Hematopoietic multipotent progenitor cell treated with erythropoietin and hydrocortisone succinate and interleukin-3 and kit ligand, for 4 days (in vitro differentiated cells): ENCODE data around the gene TMEM9B.
"Not testable (repeated sequence)": the region's sequence is repeated elsewhere in the genome, so short reads cannot be mapped to it uniquely, and the experiment has no call there.

Experiments used
- DNase-seq: peaks from one replicate; pipeline ENCODE4 v3.0.0-alpha.2; 2015

TMEM9B gene

DNA sequence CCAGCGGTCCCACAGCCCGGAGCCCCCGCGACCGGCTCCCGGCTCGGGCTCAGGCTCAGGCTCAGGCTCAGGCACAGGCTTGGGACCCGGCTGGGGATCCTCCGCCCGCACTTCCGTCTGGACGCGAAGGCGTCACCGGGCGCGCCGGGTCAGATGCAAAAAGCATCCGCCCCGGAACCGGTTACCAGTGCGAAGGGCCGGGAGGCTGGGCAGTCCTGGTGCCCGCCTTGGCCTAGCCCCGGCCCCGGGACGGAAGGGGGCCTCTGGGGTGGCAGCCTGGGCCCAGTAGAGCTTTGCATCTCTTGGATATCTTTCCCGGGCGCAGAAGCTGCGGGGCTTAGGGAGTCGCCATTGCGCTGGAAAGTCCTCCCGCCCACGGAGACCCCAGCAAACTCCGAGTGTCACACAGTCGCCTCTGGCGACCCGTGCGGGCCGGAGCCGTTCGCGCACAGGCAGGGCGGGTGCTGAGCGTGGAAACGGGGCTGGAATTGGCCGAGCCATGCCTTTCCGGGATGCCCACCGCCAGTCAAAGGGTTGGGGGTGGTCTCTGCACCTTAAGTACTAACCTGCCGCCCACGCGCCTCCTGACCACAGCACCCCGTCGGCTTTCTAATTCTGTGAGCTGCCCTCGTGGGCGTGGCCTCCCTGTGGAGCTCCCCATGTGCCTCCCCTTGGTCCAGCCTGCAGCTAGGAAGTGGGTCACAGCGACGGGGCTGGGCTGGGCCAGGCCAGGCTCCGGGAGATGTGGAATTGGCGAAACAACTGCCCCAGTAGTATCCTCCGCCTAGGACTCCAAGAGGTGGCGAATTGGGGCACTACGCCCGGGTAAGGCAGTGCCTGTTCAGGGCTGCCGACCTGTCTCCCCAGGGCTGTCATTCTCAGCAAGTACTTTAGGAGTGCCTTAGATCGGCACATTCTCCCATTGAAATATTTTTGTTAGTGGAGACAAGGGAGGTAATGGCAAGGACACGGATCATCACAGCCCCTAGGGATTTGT is at the start of gene TMEM9B:
TSS of gene TMEM9B (minus strand) at position 119 of the 997 bp plus-strand sequence. CDS start 129 bp downstream, outside the sequence.
- DNase-seq: peak; percentile 96

- DNase-seq: no peak
Observed at GRCh38 chr11:9013373-9013772, 49.1 kb upstream of the TMEM9B start.

DNA sequence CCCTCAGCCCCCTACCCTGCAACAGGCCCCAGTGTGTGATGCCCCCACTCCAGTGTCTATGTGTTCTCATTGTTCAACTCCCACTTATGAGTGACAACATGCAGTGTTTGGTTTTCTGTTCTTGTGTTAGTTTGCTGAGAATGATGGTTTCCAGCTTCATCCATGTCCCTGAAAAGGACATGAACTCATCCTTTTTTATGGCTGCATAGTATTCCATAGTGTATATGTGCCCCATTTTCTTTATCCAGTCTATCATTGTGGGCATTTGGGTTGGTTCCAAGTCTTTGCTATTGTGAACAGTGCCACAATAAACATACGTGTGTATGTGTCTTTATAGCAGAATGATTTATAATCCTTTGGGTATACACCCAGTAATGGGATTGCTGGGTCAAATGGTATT is 45.3 kb upstream of the TMEM9B start:
- not testable (repeated sequence) for DNase-seq

- peak; percentile 63 for DNase-seq
Observed at GRCh38 chr11:9008661-9009060, 44.4 kb upstream of the TMEM9B start.

- peak; percentile 30 for DNase-seq
Observed at GRCh38 chr11:9008011-9008550, 43.8 kb upstream of the TMEM9B start.

DNA sequence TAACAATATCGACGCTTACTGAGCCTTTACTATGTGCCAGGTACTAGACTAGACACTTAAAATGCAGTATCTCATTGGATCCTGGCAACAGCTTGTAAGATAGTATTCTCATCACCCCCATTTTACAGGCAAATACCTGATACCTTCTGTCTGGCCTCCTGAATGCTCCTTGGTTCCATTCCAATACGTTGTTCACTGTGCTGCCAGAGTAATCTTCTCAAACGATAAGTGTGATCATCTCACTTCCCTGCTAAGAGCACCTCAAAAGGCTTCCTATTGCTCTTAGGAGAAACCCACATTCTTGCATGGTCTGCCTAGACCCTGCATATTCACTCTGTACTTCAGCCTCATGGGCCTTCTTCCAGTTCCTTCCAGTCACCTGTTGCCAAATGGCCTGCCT is 40.8 kb upstream of the TMEM9B start:
- DNase-seq: no peak

DNA sequence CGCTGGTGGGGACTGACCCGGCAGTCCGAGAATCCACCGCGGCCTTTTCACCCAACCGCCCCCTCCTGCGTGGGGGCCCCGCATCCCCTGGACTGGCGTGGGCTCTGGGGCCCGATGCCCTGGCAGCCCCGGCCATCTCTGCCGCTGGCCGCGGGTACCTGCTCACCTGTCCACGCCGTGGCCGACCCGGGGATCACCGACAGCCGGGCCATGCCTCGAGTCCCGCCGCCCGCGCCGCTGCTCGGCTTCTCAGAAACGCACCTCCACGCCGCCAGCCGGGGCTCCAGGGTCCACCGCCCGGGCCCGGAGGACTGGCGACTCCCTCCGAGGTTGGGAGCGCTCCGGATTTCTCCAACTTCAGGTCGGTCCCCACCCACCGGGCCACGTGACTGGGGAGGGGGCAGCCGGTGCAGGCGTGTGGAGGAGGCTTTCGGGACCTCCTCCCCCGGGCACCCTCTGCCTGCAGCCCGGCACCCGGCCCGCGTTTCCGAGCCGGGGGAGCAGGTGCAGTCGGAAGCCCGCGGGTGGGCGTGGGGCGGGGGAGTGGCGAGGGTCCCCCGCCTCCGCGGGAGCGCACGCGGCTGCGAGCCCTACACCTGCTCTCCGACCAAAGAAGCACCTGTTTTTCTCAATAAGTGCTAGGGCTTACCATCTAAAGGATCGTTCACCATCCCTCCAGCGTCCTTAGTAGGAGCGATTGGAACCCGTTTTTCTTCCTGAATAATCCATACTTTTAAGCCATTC is 40.1 kb upstream of the TMEM9B start:
- no peak for DNase-seq

DNA sequence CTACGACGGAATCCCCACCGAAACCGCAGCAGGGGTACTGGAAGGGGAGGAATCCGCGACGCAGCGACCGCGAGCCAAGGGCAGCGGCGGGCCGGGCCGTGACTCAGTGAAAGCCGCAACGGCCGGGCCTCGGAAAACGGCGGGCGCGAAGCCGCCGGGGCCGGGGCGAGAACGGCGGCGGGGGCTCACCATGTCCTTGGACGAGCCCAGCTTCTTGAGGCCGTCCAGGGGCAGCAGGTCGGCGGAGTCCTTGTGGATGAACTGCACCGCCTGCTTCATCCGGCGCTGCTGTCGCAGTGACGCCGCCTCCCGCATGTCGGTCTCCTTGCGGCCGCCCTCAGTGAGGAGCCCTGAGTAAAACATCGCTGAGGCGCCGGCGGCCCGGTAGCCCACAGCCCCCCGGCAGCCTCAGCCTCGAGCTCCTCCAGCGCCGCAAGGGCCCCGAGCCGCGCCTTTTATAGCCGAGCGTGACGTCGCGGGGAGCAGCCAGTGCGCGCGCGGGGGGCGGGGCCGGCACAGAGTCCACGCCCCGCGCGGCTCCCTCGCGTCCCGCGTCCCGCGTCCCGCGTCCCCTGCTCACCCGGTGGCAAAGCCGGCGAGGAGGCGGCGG is 39.4 kb upstream of the TMEM9B start, which contains the start of gene NRIP3:
TSS of gene NRIP3 (minus strand) at position 429 of the 610 bp plus-strand sequence. CDS start at position 363, 66 bp downstream.
- peak; percentile 80 for DNase-seq

DNA sequence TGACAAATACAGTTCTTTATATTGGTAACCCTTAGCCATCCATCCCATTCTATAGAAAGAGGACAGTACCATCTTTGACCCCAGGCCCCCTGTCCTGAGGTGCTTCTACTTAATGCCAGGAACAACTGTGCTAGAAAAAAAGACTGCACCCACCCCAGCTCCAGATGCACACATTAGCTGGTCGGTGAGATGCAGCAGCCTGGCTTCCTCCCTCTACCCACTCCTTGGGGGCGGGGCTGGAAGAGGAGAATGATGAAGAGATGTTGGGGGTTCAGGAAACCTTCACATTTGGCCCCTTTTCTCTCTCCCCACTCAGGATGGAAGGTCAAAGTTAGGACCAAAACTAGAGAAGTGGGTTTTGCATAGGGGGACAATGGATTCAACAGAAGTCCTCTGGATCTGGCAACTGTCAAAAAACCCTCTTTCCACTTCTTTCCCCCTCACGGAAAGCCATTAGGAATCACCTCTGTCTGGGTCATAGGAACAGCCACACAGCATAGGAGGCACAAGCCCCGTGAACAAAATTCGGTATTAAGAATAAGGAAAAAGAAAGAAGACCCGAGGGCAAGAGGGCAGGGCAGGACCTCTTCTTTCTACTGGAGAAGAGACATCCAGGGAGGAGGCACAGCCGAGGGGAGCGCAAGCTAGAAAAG is 38.8 kb upstream of the TMEM9B start:
- DNase-seq: peak; percentile 27

- peak; percentile 81 for DNase-seq
Observed at GRCh38 chr11:9001736-9002135, 37.5 kb upstream of the TMEM9B start.

- DNase-seq: no peak
Observed at GRCh38 chr11:8998017-8998416, 33.8 kb upstream of the TMEM9B start.

- no peak for DNase-seq
Observed at GRCh38 chr11:8997451-8997850, 33.2 kb upstream of the TMEM9B start.

DNA sequence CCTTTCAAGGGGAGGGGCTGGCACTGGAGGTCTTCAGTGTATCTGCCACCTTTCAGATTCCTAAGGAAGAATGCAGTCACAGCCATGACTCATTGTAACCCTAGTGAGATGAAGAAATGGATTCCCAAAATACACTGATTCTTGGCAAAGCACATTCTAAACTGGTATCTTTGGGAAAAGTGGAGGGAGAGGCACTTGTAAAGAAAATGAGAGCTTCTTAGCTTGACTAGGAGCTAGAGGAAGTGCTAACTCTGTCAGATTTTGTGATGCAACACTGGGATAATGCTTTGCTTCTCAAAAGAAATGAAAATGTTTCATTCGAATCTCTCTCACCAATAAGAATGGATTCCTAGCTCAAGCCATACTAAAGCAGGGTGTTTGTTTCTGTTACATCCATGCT is 25.2 kb upstream of the TMEM9B start:
- no peak for DNase-seq

DNA sequence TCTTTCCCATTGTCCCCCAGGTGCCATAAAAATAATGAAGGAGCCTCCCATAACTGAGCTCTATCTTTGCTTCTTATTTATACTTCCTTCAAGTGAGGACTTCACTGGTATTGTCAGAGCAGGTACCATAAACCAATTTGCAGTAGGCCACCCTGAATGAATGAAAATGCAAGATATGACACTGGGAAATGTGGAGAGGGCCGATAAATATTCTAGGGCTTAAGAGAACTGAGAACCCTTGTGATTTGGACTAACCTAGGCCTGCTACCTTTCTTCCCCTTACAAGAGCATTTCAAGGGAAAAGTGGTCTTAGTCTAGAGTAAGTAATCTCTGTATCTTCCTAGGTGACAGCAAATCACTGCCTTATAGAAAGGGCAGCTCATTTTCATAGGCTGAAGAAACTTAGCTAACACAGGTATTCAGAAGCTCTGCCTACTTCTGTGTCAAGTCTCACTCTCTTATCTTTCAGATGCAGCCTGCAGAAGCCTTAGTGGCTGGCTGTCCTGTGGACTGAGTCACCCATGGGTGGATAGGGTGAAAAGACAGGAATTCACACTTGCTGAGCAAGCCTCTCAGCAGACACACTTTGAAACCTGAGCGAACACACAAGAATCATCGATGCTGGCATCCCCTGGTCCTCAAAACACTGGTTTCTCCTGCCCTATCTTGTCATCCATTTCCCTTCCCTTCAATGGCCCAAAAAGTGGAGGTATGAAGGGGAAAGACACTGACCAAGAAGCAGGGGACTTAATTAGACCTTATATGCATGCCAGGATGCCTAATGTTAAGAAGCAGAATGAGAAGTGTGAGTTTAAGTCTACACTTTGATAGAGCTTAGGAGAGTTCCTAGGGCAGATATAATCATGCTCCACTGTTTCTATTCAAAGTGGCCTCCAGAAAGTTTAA is 24.3 kb upstream of the TMEM9B start:
- peak; percentile 80 for DNase-seq

DNA sequence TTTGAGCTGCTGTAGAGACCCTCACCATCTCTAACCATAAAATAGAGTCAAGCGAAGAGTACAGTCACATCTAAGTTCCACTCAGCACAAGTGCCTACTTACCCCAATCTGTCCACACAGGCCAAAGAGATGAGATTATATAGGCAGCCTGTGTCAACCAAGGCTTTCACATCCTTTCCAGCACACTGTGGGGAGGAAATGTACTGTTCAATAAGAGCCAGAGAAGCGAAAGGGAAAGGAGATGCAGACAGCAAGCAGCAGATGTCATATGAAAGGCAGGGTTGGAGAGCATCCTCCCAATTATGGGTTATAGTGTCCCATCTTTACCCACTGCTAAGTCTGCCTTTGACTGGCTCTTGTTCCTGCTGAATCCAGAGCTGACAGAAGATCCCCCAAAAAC is 23.2 kb upstream of the TMEM9B start:
- DNase-seq: no peak

- not testable (repeated sequence) for DNase-seq
Observed at GRCh38 chr11:8986772-8987171, 22.5 kb upstream of the TMEM9B start.

DNA sequence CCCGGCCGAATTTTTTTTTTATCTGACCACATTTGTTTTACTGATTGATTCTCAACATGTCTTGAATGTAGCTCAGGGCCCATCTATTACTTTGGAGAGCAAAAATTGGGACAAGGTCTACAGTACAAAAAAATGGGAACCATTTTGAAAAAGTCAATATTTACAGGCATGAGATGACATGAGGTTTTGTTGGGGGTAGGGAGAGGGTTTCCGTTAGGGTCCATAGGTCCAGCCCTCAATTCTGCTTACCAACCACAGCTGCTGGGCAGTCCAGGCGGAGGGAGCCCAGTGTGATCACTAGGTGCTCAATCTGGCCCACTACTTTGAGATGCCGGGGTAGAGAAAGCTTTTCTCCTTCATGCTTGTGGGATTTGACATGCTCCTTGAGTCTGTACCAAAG is 21.2 kb upstream of the TMEM9B start:
- DNase-seq: no peak

DNA sequence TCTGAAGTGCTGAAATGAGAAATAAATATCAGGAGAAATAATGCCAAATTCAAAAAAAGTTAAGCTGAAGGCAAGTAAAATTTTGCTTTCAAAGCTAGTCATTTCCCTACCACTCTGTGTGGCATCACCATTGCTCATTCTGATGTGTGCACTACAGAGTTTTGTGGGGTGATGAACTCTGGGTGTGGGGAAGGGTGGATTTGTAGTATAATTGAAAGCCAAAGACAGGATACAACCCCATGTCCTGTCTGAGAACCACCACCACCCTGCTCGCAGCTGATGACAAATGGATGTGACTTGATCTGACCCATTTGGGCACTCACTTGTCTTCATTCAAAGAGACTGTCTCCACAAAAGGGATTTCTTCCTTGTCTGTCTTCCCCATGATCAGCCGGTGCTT is 19.3 kb upstream of the TMEM9B start:
- no peak for DNase-seq

GRCh38 chr11:8980485-8980884 is 16.2 kb upstream of the TMEM9B start:
- no peak for DNase-seq

DNA sequence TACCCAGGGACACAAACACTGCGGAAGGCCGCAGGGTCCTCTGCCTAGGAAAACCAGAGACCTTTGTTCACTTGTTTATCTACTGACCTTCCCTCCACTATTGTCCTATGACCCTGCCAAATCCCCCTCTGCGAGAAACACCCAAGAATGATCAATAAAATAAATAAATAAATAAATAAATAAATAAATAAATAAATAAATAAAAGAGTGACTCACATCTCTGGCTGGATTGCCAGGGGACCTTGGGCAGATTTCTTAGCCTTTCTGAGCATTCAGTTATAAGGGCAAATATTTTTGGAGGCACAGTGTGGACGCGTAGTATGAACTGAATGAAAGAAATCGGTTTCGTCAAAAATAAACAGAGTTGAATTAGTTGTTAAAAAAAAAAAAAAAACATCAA is 15.1 kb upstream of the TMEM9B start:
- not testable (repeated sequence) for DNase-seq

GRCh38 chr11:8973121-8973520 is 8.9 kb upstream of the TMEM9B start:
- peak; percentile 8 for DNase-seq
